Measurements from ENCODE around the gene LRRC75A. TPM values are rescaled to one million over a fixed set of nuclear protein-coding genes. Genes with fewer than 3 reads are reported as not detected.

Gene LRRC75A
- total RNA-seq, 1 experiment from 2014 or later = not detected

DNA sequence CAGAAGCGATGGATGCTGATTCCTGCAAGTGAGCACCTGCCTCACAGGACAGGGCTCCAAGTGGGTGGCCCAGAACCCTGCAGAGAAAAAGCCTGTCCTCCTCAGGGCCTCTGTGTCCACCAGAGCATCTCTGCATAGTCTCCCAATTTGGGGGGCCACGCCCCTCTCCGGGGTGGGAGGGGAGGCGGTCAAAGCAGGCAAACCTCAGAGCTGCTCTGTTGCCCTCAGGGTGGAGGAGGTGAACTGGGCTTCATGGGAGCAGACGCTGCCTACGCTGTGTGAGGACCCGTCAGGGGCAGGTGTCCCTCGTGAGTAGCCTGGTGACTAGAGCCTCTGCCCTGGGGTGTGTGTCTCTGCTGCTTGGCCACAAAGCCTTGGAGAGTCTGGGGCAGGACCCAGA is 57.3 kb downstream of the LRRC75A start:
- no peak for DNase-seq (ENCODE audit: low read depth)

DNA sequence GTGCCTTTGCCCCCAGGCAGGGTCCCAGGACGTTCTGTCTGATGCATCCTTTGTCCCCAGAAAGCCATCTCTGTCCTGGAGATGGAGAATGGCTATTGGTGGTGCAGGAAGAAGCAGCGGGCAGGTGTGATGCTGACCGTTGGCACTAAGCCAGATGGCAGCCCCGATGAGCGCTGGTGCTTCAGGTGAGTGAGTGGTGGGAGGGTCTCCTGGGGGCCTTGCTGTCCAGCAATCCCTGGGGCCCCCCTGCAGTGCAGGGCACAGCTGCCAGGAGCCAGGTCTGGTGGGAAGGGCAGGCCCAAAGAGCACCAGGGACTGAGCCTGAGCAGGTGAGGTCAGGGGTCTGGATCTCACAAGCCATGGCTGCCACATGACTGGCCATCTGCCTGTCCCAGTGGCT is 58.5 kb downstream of the LRRC75A start:
- no peak for DNase-seq (ENCODE audit: low read depth)

DNA sequence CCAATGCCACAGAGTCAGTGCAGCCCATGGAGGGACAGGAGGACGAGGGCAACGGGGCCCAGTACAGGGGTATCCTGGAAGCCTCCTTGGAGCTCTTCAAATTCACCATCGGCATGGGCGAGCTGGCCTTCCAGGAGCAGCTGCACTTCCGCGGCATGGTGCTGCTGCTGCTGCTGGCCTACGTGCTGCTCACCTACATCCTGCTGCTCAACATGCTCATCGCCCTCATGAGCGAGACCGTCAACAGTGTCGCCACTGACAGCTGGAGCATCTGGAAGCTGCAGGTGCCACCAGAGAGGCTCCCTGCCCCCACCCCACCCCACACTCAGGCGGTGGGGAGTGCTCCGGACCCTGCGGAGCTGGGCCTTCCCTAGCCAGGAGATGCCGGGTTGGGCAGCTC is 60.0 kb downstream of the LRRC75A start:
- no peak for DNase-seq (ENCODE audit: low read depth)

DNA sequence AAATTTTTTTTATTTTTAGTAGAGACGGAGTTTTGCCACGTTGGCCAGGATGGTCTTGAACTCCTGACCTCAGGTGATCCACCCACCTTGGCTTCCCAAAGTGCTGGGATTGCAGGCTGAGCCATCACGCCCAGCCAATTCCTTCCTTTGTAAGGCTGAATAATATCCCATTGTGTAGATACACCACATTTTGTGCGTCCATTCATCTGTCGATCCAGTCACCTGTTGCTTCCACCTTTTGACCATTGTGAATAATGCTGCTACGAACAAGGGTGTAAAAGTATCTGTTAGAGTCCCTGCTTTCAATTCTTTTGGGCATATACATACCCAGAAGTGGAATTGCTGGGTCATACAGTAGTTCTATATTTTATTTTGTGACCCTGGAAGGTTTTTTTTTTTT is 61.3 kb downstream of the LRRC75A start:
- DNase-seq (ENCODE audit: low read depth) = no peak

DNA sequence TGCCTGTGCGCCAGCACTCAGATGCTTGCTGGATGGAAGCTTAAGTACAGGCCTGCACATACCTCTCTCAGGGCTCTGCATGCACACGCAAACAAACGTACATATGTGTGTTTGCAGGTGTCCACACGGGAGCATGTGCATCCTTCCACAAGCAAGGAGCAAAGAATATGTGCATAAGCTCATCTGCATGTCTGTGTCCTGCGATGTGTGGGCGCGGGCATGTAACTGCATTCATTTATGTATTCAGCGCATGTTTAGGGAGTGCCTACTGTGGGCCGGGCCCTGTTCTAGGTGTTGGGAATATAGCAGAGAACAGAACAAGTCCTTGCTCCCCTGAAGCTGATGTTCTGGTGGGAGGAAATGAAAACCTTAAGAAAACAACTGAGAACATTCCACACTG is 62.9 kb downstream of the LRRC75A start:
- no peak for DNase-seq (ENCODE audit: low read depth)

DNA sequence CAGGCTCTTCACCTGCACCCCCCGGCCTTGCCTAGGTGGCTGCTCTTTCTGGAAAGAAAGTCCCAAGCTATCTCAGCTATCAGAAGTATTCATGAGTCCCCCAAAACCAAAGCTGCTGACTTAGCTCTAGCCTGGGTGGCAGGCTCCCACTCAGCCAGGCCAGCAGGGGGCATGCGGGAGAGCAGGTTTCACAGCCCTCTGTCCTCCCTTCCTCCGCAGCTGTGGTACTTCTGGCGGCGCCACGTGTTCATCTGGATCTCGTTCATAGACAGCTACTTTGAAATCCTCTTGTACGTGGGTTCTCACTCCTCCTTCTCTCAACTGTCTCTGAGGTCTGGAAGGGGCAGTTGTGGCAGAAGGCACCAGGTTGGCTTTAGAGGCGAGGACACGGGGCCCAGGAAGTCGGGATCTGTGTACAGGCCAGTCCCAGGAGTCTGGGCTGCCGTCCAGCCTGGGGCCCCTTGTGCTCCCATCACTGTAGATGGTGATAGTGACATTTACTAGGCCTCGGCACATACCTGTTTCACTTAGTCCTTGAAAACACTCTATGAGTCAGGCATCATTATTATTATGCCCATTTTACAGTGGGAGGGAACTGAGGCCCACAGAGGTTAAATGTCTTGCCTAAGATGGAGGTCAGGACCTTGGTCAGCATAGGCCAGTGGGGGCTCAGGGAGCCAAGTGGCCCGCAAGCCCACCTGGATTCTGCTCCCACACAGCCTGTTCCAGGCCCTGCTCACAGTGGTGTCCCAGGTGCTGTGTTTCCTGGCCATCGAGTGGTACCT is 63.7 kb downstream of the LRRC75A start:
- DNase-seq (ENCODE audit: low read depth) = no peak

DNA sequence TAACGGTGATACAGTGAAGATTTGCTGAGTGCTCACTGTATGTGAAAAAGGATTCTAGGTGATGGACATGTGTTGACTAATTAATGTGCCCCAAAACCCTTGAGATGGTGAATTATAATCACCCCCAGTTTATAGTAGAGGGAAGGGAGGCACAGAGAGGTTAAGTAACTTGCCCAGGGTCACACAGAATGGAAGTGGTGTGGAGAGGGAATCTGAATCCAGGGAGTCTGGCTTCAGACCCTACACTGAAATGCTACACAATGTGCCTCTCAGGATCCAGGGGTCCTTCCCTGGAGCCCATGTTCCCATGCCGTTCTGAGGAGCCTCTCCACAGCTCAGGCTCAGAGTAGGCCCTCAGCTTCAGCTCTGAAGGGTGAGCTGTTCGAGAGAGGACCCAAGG is 65.0 kb downstream of the LRRC75A start:
- DNase-seq (ENCODE audit: low read depth) = no peak

DNA sequence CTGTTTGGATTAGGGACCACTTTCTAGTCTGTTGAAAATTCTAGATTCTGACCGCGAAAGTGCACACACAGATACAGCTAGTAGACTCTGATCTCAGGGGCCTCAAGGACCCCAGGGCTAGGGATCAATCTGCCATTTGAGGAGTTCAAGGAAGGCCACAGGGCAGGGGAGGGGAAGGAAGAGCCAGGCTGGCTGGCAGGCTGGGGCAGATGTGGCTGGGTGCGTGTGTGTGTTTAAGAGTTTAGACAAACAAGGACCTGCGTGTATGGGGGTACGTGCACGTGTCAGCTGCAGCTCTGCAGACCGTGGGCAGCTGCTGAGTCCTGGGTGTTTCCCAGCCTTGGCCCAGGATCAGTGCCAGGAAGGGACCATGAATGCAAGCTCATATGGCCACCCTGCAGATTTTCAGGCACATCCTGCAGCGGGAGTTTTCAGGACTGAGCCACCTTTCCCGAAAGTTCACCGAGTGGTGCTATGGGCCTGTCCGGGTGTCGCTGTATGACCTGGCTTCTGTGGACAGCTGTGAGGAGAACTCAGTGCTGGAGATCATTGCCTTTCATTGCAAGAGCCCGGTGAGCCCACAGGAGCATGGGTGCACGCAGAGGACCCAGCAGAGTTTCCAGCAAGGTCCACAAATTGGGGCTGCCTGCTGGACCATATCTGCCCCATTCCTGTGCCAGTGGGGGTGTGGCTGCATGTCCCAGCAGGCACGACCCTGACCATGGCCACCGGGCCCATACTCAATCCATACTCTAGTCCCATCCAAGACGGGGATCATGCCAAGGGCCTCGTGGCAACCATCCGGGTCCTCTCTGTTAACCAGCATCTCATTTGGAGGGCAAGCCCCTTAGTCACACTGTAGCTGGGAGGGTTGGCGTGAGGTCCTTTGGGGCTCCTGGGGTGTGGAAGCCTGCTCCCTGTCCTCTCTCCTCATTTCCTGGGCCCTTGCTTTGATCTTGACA is 66.0 kb downstream of the LRRC75A start:
- DNase-seq (ENCODE audit: low read depth) = no peak

DNA sequence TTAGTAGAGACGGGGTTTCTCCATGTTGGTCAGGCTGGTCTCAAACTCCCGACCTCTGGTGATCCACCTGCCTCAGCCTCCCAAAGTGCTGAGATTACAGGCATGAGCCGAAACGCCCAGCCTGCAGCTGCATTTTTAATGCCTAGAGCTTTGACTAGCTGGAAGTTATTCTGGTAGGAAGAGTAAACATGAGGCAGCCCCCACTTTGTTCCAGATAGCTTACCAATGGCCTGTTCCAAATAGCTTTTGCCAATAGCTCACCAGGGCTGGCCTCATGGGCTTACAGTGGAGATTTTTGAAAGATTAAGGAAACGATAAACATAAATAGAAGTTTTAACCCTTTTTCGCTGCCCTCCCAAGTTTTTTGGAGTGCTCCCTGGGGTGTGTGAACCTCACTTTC is 66.8 kb downstream of the LRRC75A start:
- DNase-seq (ENCODE audit: low read depth) = no peak

DNA sequence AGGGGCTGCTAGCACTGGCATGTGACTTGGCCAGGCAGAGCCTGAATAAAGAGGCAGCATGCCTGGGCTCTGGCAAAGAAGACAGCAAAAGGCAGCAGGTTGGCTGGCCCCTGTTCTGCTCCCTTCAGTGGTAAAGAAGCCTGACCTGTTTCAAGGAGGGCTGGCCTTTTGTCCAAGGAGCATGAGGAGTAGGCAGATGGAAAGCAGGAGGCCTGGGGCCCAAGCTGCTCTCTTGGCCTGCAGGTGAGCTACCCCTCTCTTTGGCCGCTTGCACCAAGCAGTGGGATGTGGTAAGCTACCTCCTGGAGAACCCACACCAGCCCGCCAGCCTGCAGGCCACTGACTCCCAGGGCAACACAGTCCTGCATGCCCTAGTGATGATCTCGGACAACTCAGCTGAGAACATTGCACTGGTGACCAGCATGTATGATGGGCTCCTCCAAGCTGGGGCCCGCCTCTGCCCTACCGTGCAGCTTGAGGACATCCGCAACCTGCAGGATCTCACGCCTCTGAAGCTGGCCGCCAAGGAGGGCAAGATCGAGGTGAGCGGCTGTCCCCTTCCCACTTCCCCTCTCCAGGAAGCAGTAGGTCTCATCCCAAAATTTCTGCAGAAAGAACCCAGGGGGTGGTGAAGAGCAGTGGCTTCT is 68.6 kb downstream of the LRRC75A start:
- DNase-seq (ENCODE audit: low read depth) = no peak

DNA sequence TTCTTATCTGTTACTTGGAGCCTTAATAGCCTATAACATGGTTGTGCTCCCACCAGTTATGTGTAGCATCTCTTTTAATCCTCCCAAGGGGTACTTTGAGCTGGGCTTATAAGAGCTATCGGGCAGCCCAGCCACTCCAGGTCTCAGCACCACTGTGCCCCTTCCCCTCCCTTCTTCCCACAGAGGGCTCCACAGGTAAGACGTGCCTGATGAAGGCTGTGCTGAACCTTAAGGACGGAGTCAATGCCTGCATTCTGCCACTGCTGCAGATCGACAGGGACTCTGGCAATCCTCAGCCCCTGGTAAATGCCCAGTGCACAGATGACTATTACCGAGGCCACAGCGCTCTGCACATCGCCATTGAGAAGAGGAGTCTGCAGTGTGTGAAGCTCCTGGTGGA is 69.6 kb downstream of the LRRC75A start:
- no peak for DNase-seq (ENCODE audit: low read depth)

DNA sequence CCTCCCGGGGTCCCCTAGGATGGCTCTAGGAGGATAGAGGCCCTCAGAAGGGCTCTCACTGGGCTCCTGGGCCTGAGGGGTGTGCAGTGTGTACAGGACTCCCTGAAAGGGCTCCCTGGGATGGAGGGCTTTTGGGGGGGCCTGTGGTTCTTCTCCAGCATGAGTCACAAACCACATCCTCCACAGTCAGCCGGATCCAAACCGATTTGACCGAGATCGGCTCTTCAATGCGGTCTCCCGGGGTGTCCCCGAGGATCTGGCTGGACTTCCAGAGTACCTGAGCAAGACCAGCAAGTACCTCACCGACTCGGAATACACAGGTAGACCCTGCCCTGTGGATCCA is 72.1 kb downstream of the LRRC75A start:
- DNase-seq (ENCODE audit: low read depth) = peak; percentile 92

DNA sequence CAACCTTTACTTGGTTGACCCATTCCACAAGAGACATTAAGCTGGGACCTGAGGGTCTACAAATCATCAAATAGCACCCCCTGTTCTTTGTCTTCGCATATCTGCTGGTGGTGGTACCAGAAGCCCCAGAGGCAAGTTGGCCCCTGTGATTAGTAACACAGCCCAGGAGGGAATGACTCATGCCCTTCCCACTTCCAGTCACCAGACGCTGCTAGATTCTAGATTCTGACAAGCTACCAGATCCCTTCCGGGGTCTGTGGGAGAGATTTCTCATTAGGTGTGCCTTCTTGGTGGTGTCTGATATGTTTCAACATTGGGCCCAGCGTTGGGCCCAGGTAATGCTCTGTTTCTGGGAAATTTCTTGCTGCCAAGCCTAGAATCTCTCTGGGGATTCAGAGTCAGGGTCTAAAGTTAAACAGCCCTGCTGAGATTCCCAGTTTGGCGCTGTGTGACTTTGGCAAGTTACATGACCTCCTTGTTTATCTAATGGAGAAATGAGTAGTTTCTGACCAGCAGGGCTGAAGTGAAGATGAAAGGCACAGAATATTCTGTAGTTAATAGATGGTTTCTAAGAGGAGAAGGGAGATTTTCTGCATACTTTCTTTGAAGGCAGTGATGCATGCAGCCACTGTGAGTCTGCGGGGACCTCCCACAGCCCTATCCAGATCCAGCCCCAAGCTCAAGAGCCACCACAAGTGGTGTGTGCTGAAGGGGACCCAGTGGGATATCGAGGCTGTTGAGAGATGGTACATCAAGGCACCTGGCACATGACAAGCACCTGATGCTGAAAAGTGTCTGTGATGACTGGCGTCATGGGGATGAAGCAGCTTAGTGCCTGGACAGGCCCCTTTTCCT is 72.7 kb downstream of the LRRC75A start:
- peak; percentile 93 for DNase-seq (ENCODE audit: low read depth)

DNA sequence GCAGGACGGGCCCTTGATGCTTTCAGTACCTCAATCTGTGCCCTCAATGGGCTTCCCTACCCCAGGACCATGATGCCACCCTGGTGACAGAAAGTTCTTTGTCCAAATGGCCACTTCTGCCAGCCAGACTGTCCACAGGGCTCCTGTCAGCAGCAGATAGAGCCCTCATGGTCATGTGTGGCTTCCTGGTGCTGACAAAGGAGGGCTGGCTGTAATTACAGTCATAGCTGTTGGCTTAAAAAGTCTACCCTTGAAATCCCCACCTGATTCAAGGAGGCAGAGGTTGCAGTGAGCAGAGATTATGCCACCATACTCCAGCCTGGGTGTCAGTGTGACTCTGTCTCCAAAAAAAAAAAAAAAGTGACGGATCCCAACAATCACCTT is 73.3 kb downstream of the LRRC75A start:
- no peak for DNase-seq (ENCODE audit: low read depth)

DNA sequence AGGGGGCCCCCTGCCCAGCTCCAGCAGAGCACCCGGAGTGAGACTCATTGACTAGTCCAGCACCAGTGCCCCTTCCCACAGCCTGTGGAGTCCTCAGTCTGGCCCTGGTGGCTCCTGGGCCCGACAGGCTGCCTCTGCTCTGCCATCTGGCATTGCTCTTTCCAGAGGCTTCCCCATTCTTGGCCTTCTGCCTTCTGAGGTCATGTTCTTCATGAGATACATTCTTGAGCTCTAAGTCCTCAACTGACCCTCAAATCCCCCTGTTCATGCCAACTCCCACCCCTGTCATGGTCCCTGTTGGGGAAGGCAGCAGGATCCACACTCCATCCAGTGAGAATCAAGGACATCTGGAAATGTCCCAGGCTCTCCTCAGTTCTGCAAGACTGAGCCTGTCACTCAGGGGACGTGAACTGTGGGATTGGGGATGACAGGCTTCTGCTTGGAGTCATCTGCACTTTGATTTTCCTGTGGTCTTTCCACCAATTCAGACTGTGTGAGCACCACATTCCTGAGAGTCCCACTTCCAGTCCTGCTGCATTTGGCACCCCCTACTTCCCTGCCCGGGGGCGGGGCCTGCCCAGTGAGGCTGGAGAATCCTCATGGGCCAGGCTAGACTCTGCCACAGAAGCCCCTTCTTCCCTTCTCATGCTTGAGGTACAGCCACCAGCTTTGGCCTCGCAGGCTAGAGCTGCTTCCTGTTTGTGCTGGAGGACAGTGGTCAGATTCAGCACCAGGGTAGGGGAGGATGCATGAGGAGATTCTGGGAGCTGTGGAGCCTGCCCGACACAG is 73.9 kb downstream of the LRRC75A start:
- DNase-seq (ENCODE audit: low read depth) = peak; percentile 63

DNA sequence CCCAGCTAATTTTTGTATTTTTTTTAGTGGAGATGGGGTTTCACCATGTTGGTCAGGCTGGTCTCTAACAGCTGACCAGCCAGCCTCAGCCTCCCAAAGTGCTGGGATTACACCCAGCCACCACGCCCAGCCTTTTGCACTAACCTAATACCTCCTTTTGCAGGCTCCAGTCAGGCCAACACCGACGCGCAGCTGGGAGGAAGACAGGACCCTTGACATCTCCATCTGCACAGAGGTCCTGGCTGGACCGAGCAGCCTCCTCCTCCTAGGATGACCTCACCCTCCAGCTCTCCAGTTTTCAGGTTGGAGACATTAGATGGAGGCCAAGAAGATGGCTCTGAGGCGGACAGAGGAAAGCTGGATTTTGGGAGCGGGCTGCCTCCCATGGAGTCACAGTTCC is 74.6 kb downstream of the LRRC75A start:
- DNase-seq (ENCODE audit: low read depth) = no peak

DNA sequence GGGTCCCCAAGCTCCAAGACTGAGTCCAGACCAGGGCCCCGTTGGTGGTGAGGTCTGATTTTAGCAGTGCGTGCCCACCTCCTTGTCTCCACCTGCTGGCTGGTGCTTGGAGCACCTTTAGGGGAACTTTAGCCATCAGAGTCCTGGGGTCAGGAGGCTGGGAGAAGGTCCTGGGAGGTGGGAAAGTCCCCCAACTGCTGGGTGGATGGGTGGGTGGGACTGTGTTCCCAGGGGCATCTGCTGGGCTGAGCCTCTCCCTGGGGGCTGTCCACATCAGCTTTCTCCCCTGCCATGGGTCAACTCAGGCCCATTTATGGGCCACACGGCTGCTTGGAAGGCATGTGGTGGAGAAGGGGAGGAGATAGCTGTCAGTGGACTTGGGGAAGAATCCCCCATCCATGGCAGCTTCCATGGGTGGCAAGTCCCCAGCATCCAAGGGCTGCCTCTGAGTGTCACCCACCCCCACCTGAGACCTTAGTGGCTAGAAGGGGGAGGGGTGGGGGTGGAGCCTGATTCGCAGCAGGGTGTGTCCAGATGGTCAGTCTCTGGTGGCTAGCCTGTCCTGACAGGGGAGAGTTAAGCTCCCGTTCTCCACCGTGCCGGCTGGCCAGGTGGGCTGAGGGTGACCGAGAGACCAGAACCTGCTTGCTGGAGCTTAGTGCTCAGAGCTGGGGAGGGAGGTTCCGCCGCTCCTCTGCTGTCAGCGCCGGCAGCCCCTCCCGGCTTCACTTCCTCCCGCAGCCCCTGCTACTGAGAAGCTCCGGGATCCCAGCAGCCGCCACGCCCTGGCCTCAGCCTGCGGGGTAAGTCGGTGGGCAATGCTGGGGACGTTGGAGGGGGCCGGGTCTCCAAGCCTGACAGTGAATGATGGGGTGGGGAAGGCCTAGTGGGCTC is 76.7 kb downstream of the LRRC75A start, which contains the start of gene TRPV2:
Gene TRPV2 (plus strand): TSS at position 541 of the 894 bp plus-strand sequence. CDS start 2,098 bp downstream, outside the sequence.
- peak; percentile 42 for DNase-seq (ENCODE audit: low read depth)

DNA sequence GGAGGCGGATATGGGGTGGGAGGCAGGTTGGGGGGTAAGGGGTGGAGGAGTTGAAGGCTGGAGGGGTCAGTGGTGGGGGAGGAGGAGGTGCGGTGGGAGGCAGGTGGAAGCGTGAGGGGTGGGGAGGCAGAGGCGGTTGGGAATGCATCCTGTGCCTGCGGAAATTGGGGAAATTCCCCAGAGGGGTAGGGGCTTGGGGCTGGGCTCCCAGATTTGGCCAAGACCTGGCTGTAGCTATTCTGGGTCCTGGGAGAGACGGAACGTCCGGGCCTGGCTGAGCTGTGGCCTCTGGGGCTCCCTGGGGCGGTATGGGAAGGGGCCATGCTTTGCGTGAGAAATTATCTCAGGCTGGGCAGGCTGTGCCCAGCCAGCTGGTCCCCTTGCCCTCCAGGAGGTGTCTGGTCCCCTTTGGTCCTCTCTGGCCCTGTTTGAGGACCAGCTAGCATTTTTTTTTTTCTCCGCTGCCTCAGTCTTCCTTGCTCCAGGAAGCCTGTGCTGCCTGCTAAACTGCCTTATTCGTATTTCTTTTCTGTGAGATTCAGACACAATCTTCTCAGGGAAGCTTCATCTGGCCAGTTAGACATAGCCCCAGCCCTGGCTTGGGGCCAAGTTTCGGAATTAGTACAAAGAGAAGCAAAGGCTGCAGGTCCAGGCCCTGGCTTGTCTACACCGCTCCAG is 83.9 kb downstream of the LRRC75A start:
- DNase-seq (ENCODE audit: low read depth) = peak; percentile 23
